Measurements from ENCODE around the gene IFI16. TPM values are rescaled to one million over a fixed set of nuclear protein-coding genes. Genes with fewer than 3 reads are reported as not detected.

The IFI16 gene
- total and polyA plus RNA-seq, 2 of the 4 experiments (the other 2 are of a cell fraction) = 45.0 to 65.3 TPM

GRCh38 chr1:158998037-158998780 is 11.5 kb upstream of the IFI16 start:
- no peak overlapping the region for H2BK120ac ChIP-seq (ENCODE audit: low read depth, low read length)
- H3K27me3 ChIP-seq (ENCODE audit: control insufficient read depth, insufficient read depth, low read length) = no peaks in the 10 kb centered on the region
- TF ChIP-seq MXI1 (IDR thresholded peaks at IDR 0.05; ENCODE audit: borderline replicate concordance, low read depth, low read length) (no peak), RAD21 (IDR thresholded peaks at IDR 0.05; ENCODE audit: low read length) (no peak), RFX5 (IDR thresholded peaks at IDR 0.05; ENCODE audit: low read depth, low read length) (no peak), POLR2A (IDR thresholded peaks at IDR 0.05; ENCODE audit: low read depth, low read length) (no peak), CHD1 (IDR thresholded peaks at IDR 0.05; ENCODE audit: low read depth, low read length) (no peak), ELK1 (IDR thresholded peaks at IDR 0.05; ENCODE audit: borderline replicate concordance, low read depth, low read length) (no peak), USF2 (IDR thresholded peaks at IDR 0.05; ENCODE audit: low read depth, low read length) (no peak), FOS (IDR thresholded peaks at IDR 0.05; ENCODE audit: low read depth, low read length) (no peak)
- in situ Hi-C loops (cut with MboI; ENCODE audit: low sequenced_read_pairs) = loop anchor here (10.0 kb wide), 1 partner anchor 793 kb away; no protein-coding TSS in a partner anchor
- DNase-seq = no peak
- H3K23ac ChIP-seq (ENCODE audit: low read depth, low read length) = no peak overlapping the region
- no peak overlapping the region for H2BK20ac ChIP-seq (ENCODE audit: low read depth, low read length)
- no peaks in the 10 kb centered on the region for H3K9me3 ChIP-seq (ENCODE audit: control insufficient read depth, insufficient read depth, low read length)
- no peaks in the 10 kb centered on the region for H3K4me1 ChIP-seq (ENCODE audit: control insufficient read depth, insufficient read depth, low read length)
- no peaks in the 10 kb centered on the region for H3K79me1 ChIP-seq (ENCODE audit: low read depth in 1 of 2, low read length in 2 of 2)
- no peak overlapping the region for H3K14ac ChIP-seq (replicated peaks; ENCODE audit: low read depth, low read length)
- H4K91ac ChIP-seq (ENCODE audit: insufficient read depth, low read depth, low read length) = no peak overlapping the region
- WGBS, 2 experiments (ENCODE audit: extremely low coverage in 2 of 2, insufficient read length in 1 of 2) = 70% methylated on average over 2 of the region's 6 CpGs; no CpG with 5 or more reads in 1 of the 2 experiments
- H3K56ac ChIP-seq (ENCODE audit: extremely low read depth, insufficient read depth, low read length) = no peak overlapping the region
- no peaks in the 10 kb centered on the region for H4K20me1 ChIP-seq (ENCODE audit: insufficient read depth, low read length)
- no peak overlapping the region for H4K8ac ChIP-seq (ENCODE audit: low read depth in 2 of 2, low read length in 2 of 2)
- no peak overlapping the region for H3K4me3 ChIP-seq (ENCODE audit: insufficient read depth, low read depth, low read length)
- no peak overlapping the region for H2BK5ac ChIP-seq (ENCODE audit: low read depth, low read length, poor library complexity, severe bottlenecking)
- no peak overlapping the region for H3K27ac ChIP-seq (ENCODE audit: insufficient read depth, low read length)
- H2AK5ac ChIP-seq (ENCODE audit: low read depth, low read length) = no peak overlapping the region
- no TSS peak for BruUV-seq (replicated peaks)
- ChIA-PET CTCF (interaction anchor here (0.6 to 1.4 kb wide), 8 partner anchors 8 to 1028 kb away, joined by 3 to 7 read pairs (median 4); no protein-coding TSS in a partner anchor), POLR2A (ENCODE audit: unreplicated experiment) (interaction anchor here (1.3 kb wide), 1 partner anchor 12 kb away, joined by 4 read pairs; the partner anchor contains the start of gene IFI16)
- H2AK9ac ChIP-seq (replicated peaks; ENCODE audit: low read depth, low read length, poor library complexity) = no peak overlapping the region
- dilution Hi-C loops (cut with HindIII; ENCODE audit: low sequenced_read_pairs, unreplicated experiment) = no loop called here
- intact Hi-C loops (cut with micrococcal nuclease) = loop anchor here (1.0 to 2.0 kb wide), 5 partner anchors 75 to 1035 kb away; no protein-coding TSS in a partner anchor
- ATAC-seq (ENCODE audit: low read depth) = peak; percentile 7; the same call in 1 of the 2 replicates
- H3K36me3 ChIP-seq (ENCODE audit: control insufficient read depth, insufficient read depth, low read length) = no peaks in the 10 kb centered on the region
- no peaks in the 10 kb centered on the region for H3K9me1 ChIP-seq (ENCODE audit: insufficient read depth, low read length)
- H3K9ac ChIP-seq (ENCODE audit: low read depth, low read length) = no peak overlapping the region; the same call in 1 of the 2 replicates
- H3K18ac ChIP-seq (ENCODE audit: low read depth, low read length) = no peak overlapping the region
- H3K4ac ChIP-seq (ENCODE audit: low read depth, low read length) = no peak overlapping the region
- H4K5ac ChIP-seq (ENCODE audit: low read depth, low read length) = no peak overlapping the region
- no peak overlapping the region for H2AFZ ChIP-seq (replicated peaks; ENCODE audit: low read length, poor library complexity)
- H3K4me2 ChIP-seq (ENCODE audit: low read depth, low read length) = peak overlapping the region; percentile 74; the same call in 1 of the 2 replicates
- H2BK15ac ChIP-seq (ENCODE audit: low read depth, low read length) = no peak overlapping the region
